Glomerular visceral epithelial cell (primary cell): ENCODE measurements around the gene ZNF627.
"Not testable (repeated sequence)": the region's sequence is repeated elsewhere in the genome, so short reads cannot be mapped to it uniquely, and the experiment has no call there.

ENCODE experiments used
- DNase-seq: peaks from one replicate; pipeline ENCODE4 v3.0.0-alpha.2; 2016; ENCODE audit errors: extremely low spot score

The ZNF627 gene

DNA sequence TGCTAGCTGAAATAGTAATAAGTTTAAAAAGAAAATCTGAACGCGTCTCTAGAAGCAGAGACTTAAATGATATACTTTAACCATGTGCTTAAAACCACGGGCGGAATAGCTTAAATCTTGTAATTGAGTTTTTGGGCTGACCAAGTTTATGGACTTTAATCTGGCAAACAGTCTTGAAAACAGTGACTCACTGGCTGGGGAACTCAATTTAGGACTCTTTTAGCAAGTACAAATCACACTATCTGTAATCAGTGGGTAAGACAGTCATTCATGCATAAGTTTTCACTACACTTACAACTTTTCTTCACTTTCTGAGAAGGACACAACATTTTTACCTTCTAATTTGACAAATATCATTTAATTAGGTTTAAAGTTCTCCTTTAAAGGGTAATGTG, 26.8 kb downstream of the ZNF627 start:
- peak; percentile 38 for DNase-seq

DNA sequence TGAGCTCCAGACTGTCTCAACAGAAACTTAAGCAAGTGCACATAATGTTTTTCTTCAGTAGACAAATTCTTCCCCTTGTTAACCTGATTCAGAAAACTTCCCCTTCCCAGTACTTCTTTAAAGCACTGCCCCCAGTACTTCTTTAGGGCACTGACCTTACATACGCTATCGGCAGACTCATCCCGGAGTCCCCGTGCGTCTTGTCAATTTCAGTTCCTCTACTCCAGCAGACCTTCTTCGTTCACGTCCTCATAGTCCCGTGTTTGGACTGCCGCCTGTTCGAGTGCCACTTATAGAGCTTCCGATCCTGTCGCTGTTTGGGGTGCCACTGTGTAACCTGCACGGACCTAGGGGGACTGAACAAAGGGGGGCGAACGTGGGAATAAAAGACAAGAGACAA, 29.0 kb downstream of the ZNF627 start:
- DNase-seq = no peak

DNA sequence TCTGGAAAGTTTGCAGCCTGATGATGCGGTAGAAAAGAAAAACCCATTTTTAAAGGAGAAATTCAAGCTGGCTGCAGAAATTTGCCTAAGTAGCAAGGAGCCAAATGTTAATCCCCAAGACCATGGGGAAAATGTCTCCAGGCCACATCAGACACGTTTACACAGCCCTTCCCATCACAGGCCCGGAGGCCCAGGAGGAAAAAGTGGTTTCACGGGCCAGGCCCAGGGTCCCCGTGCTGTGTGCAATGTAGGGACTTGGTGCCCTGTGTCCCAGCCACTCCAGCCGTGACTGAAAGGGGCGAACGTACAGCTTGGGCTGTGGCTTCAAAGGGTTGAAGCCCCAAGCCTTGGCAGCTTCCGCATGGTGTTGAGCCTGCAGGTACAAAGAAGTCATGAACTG, 35.9 kb downstream of the ZNF627 start:
- no peak for DNase-seq

DNA sequence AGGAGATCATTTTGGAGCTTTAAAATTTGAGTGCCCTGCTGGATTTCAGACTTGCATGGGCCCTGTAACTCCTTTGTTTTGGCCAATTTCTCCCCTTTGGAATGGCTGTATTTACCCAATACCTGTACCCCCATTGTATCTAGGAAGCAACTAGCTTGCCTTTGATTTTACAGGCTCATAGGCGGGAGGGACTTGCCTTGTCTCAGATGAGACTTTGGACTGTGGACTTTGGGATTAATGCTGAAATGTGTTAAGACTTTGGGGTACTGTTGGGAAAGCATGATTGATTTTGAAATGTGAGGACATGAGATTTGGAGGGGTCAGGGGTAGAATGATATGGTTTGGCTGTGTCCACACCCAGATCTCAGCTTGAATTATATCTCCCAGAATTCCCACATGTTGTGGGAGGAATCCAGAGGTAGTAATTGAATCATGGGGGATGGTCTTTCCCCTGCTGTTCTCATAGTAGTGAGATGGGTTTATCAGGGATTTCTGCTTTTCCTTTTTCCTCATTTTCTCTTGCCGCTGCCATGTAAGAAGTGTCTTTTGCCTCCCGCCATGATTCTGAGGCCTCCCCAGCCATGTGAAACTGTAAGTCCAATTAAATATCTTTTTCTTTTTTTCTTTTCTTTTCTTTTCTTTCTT, 36.9 kb downstream of the ZNF627 start:
- DNase-seq = not testable (repeated sequence)

DNA sequence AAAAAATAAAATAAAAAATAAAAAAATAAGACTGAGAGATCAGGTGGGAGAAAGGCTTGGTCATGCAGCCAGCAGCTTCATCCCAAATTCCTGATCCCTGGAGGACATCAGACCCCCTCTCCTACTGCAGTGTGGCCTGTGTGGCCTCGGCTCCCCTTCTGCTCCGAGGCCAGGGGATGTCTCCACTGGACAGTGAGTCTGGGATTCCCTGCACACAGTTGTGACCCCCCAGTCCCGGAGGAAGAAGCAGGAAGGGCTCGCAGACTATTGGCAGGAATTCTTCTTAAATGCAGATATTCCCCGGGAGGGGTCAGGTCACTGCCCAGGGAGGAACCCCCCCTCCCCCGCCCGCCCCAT, 41.9 kb downstream of the ZNF627 start:
- DNase-seq = no peak

DNA sequence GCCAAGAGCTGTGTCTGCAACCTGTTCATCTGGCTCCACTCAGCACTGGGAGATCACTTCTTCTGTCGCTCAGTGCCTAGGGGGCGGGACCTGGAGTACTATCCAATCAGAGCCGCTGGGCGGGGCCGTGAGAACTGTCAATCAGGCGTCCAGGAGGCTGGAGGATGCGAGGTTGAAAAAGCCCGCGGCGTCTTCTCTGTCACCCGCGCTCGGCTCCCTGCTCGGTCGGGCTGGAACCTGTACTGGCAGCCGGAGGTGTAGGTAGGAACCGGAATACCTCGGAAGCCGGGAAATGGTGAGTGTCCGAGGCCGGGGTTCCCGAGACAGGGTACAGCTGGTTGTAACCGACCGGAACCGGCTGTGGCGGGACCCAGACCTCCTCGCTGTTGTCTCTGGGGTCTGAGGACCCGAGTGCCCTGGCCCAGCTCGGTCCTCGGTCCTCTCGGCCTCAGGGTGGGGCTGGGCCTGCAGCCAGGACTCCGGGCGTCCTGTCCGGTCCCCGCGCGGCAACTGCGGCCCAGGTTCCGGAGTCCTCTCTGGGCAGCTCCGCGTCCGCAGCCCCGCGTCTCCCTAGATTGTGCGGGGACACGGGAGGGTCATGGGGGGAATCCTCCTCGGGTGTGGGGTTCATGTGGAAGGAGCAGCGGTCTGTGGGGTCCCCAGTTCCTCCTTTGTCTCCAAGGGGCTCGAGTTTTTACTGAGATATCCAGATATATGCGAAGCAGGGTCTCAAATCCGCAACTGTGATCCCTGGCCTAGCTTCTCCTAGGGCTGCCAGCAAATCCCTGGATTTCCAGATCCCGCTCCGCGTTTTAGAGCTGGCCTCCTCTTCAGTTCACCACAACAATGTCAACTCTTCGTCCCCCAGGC, 42.6 kb downstream of the ZNF627 start:
- peak; percentile 96 for DNase-seq

DNA sequence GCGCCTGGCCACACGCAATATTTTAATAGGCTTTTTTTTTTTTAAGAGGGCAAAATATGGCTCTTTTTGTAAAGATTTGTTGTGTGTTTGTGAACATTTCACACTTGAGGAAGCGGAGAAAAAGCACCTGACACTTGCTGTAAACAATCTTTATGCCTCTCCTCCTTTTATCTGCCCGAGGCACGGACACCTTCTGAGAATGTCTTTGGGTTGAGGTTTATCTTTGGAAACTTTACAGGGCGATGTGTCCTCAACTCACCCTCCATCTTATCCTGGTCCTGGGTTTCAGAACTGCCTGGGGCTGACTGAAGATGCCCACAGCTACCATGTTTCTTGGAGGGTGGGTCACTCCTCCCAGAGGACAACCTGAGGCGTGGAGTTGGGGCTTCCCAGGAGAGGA, 44.0 kb downstream of the ZNF627 start:
- no peak for DNase-seq

DNA sequence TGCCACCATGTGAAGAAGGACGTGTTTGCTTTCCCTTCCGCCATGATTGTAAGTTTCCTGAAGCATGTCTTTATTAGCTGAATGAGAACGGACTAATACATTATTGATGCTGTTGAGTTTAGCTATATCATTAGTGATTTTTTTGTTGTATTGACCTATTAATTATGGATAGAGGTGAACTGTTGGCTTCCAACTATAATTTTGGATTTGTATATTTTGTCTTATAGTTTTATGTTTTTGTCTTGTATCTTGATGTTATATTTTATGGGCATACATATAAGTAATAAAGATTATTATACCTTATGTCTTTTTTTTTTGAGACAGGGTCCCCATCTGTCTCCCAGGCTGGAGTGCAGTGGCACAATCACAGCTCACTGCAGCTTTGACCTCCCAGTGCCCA, 45.6 kb downstream of the ZNF627 start:
- DNase-seq = no peak

DNA sequence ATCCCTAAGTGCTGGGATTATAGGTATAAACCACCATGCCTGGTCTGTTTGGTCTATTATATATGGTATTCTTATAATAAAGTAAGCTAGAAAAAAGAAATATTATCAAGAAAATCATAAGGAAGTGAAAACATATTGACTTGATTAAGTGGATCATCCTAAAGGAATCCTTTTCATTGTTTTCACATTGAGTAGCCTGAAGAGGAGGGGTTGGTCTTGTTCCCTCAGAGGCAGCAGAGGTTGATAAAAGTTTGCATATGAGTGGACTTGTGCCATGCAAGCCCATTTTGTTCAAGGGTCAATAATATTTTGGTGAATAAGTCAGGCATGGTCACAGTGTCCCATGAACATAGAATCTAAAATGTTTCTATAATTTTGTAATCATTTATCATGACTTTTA, 52.7 kb downstream of the ZNF627 start:
- no peak for DNase-seq

DNA sequence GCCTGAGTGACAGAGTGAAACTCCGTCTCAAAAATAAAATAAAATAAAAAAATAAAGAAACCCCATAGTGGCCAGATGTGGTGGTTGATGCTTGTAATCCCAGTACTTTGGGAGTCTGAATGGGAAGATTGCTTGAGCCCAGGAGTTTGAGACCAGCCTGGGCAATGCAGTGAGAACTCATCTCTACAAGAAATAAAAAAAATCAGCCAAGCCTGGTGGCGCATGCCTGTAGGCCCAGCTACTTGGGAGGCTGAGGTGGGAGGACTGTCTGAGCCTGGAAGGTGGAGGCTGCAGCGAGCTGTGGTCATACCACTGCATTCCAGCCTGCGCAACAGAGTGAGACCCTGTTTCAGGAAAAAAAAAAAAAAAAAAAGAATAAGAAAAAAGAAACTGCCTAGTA, 53.8 kb downstream of the ZNF627 start:
- DNase-seq = no peak

DNA sequence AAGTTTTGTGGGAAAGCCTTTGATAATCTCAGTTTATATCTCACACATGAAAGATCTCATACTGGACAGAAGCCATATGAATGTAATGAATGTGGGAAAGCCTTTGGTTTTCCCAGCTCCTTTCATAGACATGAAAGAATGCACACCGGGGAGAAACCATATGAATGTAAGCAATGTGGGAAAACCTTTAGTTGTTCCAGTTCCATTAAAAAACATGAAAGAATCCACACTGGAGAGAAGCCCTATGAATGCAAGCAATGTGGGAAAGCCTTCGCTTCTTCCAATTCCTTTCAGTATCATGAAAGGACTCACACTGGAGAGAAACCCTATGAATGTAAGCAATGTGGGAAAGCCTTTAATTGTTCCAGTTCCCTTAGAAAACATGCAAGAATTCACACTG, 54.8 kb downstream of the ZNF627 start:
- DNase-seq = no peak

DNA sequence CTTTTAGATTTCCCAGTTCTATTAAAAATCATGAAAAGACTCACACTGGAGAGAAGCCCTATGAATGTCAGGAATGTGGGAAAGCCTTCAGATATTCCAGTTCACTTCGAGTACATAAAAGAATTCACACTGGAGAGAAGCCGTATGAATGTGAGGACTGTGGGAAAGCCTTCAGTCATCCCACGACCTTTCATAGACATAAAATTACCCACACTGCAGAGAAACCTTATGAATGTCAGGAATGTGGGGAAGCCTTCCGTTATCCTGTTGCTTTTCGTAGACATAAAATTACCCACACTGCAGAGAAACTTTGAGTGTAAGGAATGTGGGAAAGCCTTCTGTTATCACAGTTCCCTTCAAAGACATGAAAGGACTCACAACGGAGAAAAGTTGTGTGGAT, 55.2 kb downstream of the ZNF627 start:
- DNase-seq = no peak

DNA sequence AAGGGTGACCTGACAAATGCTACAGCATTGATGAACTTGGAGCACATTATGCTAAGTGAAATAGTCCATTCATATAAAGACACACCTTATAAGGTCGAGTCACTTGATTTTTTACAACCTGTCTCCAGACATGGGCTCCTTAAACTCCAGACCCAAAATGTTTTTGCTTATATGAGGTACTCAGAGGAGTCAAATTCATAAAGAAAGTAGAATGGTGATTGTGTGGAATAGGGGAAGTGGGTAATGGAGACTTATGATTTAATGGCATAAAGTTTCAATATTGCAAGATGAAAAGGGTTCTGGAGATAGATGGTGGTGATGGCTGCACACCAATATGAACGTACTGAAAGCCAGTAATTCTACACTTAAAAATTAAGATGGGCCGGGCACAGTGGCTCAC, 59.3 kb downstream of the ZNF627 start:
- DNase-seq = no peak

DNA sequence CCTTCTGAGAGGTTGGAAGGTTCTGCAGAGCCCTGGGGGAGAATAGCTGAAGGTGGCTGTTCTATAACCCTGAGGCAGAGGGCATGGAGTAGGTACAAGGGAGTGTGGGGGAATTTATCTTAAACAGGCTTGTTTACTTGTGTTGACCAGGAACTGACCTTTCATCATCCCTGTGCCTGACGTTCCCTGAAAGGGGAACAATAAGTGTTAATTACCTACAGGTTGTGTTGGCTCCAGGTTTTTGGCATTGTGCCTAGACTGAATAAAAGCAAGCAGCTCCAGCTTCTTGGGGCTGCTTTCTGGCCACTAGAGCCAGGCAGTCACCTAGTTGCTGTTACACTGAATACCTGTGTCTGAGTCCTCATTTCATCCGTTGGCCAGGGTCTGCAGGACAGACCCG, 60.0 kb downstream of the ZNF627 start:
- DNase-seq = peak; percentile 15

DNA sequence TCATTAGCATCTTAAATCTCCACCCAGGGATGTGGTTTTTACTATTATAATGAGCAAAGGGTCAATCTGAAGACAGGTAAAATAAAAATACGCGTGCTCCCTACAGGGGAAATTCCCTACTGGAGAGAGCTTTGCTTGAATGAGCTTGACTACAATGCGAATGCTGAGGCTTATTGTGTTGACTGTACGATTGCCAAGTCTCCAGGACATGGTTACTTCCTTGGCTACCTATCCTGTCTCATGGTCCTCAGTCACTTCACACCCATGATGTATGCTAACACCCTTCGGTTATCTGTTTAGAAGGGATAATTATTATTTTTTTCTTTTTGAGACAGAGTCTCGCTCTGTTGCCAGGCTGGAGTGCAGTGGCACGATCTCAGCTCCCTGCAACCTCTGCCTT, 61.7 kb downstream of the ZNF627 start:
- peak; percentile 67 for DNase-seq

DNA sequence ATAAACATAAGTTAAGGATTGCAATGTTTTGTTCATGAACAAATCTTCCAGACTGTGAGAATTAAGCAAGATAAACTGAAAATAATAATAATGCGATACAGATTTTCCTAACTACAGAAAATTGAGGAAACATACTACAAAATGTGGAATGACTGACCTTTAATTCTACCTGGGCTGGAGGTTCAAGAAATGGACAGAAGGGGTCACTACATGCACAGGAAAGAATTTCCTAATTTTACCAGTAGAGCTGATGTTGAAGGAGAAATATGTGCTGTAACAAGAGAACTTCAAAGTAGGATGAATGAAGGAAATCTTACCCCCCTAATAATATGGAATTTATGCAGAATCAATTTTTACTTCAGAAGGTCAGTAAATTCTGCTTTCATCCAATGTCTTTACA, 62.3 kb downstream of the ZNF627 start:
- DNase-seq = no peak

DNA sequence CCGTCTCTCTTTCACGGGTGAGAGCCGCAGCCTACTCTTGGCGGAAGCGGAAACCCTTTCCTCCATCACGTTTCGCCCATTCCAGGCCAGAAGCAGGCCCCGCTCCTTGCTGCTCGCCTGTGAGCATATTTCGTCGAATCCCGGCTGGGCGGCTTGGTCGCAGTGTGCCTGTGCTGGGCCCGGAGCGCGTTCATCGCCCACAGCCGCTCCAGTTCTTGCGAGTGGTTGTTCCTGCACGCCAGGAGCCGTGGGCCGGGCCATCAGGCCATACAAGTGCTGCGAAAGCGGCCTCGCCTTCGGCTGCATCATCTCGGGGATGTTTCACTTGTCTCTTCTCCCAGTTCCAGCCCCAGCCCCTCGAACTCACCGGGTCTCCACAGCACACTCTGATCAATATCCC, 65.0 kb downstream of the ZNF627 start:
- no peak for DNase-seq

DNA sequence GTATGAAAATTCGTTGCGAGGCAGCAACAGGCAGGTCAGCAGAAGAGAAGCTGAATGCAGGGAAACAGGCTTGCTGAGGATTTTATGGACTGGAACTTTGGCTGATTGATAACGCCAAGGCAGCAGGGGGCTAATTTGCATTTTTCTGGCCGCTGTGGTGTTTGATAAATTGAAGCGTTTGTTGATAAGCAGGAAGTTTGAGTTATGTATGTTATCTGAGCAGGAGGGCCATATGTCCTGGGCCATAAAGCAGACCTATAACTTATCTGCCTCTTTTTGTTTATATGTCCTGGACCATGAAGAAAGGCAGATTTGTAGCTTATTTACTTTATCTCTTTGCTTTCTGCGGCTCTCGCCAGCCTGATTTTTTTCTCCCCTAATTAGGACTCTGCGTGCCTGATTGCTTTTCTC, 65.9 kb downstream of the ZNF627 start:
- no peak for DNase-seq
